GM19043 (cell line): ENCODE results near the gene MNX1.

Experiments used
- ATAC-seq: cut with Tn5 transposase; IDR thresholded peaks from one replicate; pipeline ENCODE4 v1.9.1; 2021; ENCODE audit warnings: low read depth; ENCODE audit not compliant: unreplicated experiment

MNX1 gene

GRCh38 chr7:157003756-157004520 lies 6.5 kb downstream of the MNX1 start:
- ATAC-seq: no peak

GRCh38 chr7:157003445-157003755 lies 7.1 kb downstream of the MNX1 start:
- no peak for ATAC-seq

- ATAC-seq: no peak
These were observed 7.5 kb downstream of the MNX1 start for GRCh38 chr7:157002819-157003421.

GRCh38 chr7:157001920-157002818 lies 8.3 kb downstream of the MNX1 start:
- no peak for ATAC-seq

GRCh38 chr7:157000741-157001653 lies 9.5 kb downstream of the MNX1 start:
- ATAC-seq: no peak

- ATAC-seq: no peak
These were observed 10.3 kb downstream of the MNX1 start for GRCh38 chr7:156999958-157000726.

- ATAC-seq: no peak
These were observed 11.2 kb downstream of the MNX1 start for GRCh38 chr7:156998988-156999957.

GRCh38 chr7:156994417-156994816 lies 16.0 kb downstream of the MNX1 start:
- no peak for ATAC-seq

GRCh38 chr7:156993925-156994235 lies 16.6 kb downstream of the MNX1 start:
- ATAC-seq: no peak

GRCh38 chr7:156993021-156993924 lies 17.2 kb downstream of the MNX1 start:
- no peak for ATAC-seq

- no peak for ATAC-seq
These were observed 20.5 kb downstream of the MNX1 start for GRCh38 chr7:156989766-156990535.

GRCh38 chr7:156988343-156989185 lies 21.9 kb downstream of the MNX1 start:
- no peak for ATAC-seq

GRCh38 chr7:156986378-156986777 lies 24.1 kb downstream of the MNX1 start:
- ATAC-seq: no peak

GRCh38 chr7:156985101-156985992 lies 25.1 kb downstream of the MNX1 start:
- no peak for ATAC-seq
